Measurements from ENCODE around the gene KCNT1. TPM values are rescaled to one million over a fixed set of nuclear protein-coding genes. Genes with fewer than 3 reads are reported as not detected.

Gene KCNT1
- total and polyA plus RNA-seq, 2 donors (not counting 3 experiments of a cell fraction or from before 2014, with no cell fraction given) = not detected

DNA sequence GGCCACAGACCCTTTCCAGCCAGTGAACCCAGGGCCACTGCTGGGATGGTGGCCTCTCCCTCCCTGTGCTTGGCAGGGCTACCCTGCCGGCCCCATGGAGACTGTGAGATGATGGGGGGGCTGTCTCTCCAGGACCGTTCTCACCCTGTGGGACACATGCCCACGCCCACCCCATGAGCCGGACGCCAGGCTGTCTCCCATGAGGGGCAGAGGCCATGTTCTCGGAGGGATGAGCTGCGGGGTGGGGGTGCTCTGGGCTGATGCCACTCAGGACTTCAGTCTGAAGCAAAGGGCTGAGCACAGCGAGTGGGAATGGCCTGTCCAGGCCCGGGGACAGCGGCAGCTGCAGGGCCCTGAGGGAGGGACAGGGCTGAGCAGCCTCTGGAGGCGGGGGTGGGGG lies 88.9 kb downstream of the KCNT1 start:
- no peak overlapping the region for H3K4me3 ChIP-seq (replicated peaks in 1 of 3; ENCODE audit: insufficient read depth in 1 of 3, low read depth in 1 of 3, low read length in 3 of 3)
- H3K9ac ChIP-seq (replicated peaks; ENCODE audit: extremely low read depth, insufficient read depth, low read length) = no peak overlapping the region
- H3K4me1 ChIP-seq (ENCODE audit: control insufficient read depth, extremely low read depth, insufficient read depth, low read length) = no peaks in the 10 kb centered on the region
- H3K27ac ChIP-seq (ENCODE audit: insufficient read depth, low read depth, low read length) = no peak overlapping the region
- H3K36me3 ChIP-seq (ENCODE audit: control insufficient read depth in 2 of 2, extremely low read depth in 1 of 2, insufficient read depth in 2 of 2, low read length in 2 of 2) = no peaks in the 10 kb centered on the region
- intact Hi-C loops (cut with micrococcal nuclease) = no loop called here
- FAIRE-seq = no peak
- no TSS peak for BruUV-seq (replicated peaks)
- H3K9me1 ChIP-seq (replicated peaks; ENCODE audit: control insufficient read depth, extremely low read depth, insufficient read depth, low read length) = no peaks in the 10 kb centered on the region
- CTCF ChIA-PET = no interaction called here
- no peak for DNase-seq (ENCODE audit: low read depth, low spot score)
- TF ChIP-seq POLR2A (IDR thresholded peaks at IDR 0.05; ENCODE audit: low read depth, low read length) (no peak), FOS (IDR thresholded peaks at IDR 0.05; ENCODE audit: borderline replicate concordance, insufficient read depth, low read length) (no peak), GATA2 (IDR thresholded peaks at IDR 0.05; ENCODE audit: insufficient read depth, insufficient read length, low read depth, low read length) (no peak), POLR2AphosphoS5 (IDR thresholded peaks at IDR 0.05; ENCODE audit: insufficient read depth, low read depth, low read length) (no peak), MYC (IDR thresholded peaks at IDR 0.05; ENCODE audit: low read depth, low read length) (no peak), JUN (IDR thresholded peaks at IDR 0.05; ENCODE audit: borderline replicate concordance, insufficient read depth, insufficient read length, low read depth) (no peak), EZH2 (IDR thresholded peaks at IDR 0.05; ENCODE audit: borderline replicate concordance, low read depth, low read length, severe bottlenecking) (no peak)
- TF ChIP-seq, protein P1, sequence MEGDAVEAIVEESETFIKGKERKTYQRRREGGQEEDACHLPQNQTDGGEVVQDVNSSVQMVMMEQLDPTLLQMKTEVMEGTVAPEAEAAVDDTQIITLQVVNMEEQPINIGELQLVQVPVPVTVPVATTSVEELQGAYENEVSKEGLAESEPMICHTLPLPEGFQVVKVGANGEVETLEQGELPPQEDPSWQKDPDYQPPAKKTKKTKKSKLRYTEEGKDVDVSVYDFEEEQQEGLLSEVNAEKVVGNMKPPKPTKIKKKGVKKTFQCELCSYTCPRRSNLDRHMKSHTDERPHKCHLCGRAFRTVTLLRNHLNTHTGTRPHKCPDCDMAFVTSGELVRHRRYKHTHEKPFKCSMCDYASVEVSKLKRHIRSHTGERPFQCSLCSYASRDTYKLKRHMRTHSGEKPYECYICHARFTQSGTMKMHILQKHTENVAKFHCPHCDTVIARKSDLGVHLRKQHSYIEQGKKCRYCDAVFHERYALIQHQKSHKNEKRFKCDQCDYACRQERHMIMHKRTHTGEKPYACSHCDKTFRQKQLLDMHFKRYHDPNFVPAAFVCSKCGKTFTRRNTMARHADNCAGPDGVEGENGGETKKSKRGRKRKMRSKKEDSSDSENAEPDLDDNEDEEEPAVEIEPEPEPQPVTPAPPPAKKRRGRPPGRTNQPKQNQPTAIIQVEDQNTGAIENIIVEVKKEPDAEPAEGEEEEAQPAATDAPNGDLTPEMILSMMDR (IDR thresholded peaks at IDR 0.05; ENCODE audit: extremely low read depth in 1 of 2, insufficient read depth in 1 of 2, low read depth in 1 of 2, low read length in 2 of 2) = no peak
- TF ChIP-seq, protein P2, sequence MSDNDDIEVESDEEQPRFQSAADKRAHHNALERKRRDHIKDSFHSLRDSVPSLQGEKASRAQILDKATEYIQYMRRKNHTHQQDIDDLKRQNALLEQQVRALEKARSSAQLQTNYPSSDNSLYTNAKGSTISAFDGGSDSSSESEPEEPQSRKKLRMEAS (IDR thresholded peaks at IDR 0.05; ENCODE audit: insufficient read depth, insufficient read length) = no peak
- dilution Hi-C loops (cut with MboI; ENCODE audit: extremely low pct_ligation_motif_present, low sequenced_read_pairs) = no loop called here
- no peaks in the 10 kb centered on the region for H4K20me1 ChIP-seq (replicated peaks; ENCODE audit: control insufficient read depth, extremely low read depth, insufficient read depth, low read length)
- H3K9me3 ChIP-seq (replicated peaks; ENCODE audit: control insufficient read depth, insufficient read depth, low read length) = no peaks in the 10 kb centered on the region
- H2AFZ ChIP-seq (ENCODE audit: low read depth, low read length) = no peak overlapping the region
- no peaks in the 10 kb centered on the region for H3K79me2 ChIP-seq (ENCODE audit: control insufficient read depth, insufficient read depth, low read length)
- no peak overlapping the region for H3K4me2 ChIP-seq (ENCODE audit: insufficient read depth, low read length)
- no peaks in the 10 kb centered on the region for H3K27me3 ChIP-seq (ENCODE audit: control insufficient read depth in 2 of 2, insufficient read depth in 2 of 2, low read length in 2 of 2)
- POLR2A ChIA-PET = no interaction called here
